GM10248 (cell line): Measurements from ENCODE around the gene STARD7.
A peak's percentile ranks its signal among the peaks of the same experiment; 100 is the strongest.
"Not testable (repeated sequence)": the region's sequence is repeated elsewhere in the genome, so short reads cannot be mapped to it uniquely, and the experiment has no call there.

ENCODE experiments used
- CTCF ChIA-PET: fragments of 300-600 bp; sonication (Branson Sonifier 250); formaldehyde crosslinking; extraction: SDS; loops from one replicate; lab custom pipeline; 2021; ENCODE audit warnings: antibody characterized with exemption; lab: Yijun Ruan, JAX
- POLR2A ChIA-PET: fragments of 350-650 bp; sonication (Branson Sonifier 250); formaldehyde crosslinking; extraction: SDS; loops from one replicate; lab custom pipeline; 2020; ENCODE audit warnings: antibody characterized with exemption; lab: Yijun Ruan, JAX
- DNase-seq: peaks from one replicate; pipeline ENCODE4 v3.0.0; 2012; ENCODE audit errors: extremely low spot score
- TF ChIP-seq, protein P1 (sequence below): IDR thresholded peaks from 2 replicates; pipeline ENCODE4 v1.5.1; 2012; ENCODE audit warnings: mild to moderate bottlenecking, low read depth; ENCODE audit errors: extremely low read depth, missing control alignments, control extremely low read depth

The STARD7 gene, protein sequence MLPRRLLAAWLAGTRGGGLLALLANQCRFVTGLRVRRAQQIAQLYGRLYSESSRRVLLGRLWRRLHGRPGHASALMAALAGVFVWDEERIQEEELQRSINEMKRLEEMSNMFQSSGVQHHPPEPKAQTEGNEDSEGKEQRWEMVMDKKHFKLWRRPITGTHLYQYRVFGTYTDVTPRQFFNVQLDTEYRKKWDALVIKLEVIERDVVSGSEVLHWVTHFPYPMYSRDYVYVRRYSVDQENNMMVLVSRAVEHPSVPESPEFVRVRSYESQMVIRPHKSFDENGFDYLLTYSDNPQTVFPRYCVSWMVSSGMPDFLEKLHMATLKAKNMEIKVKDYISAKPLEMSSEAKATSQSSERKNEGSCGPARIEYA

DNA sequence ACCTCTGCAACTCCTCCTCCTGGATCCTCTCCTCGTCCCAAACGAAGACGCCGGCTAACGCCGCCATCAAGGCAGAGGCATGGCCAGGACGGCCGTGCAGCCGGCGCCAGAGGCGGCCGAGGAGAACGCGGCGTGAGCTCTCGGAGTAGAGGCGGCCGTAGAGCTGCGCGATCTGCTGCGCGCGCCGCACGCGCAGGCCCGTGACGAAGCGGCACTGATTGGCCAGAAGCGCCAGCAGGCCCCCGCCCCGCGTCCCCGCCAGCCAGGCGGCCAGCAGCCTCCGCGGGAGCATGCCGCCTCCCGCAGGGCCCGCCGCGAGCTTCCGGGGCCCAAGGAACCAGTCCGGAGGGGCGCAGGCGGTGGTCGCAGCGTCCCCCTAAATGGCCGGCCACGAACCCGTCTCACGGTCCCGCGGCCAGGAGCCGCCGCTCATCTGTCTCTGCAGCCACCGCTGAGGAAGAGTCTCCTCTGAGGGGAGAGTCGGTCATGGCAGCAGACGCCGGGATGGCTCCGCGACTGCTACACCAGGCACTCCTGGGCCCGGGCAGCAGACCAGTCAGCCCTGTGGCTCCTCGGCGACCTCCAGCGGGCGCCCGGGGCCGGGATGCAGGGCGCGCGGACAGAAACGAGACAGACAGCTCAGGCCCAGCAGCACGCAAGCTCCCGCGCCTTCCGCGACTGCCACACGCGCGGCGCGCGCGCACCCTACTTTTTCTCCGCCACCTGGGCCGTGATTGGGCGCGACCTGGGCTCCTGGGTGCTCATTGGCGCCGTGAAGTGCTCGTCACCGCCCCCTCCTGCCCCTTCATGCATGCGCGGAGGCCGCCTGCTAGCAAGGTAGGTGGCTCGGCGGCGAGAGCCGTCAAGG is at the start of gene STARD7:
Gene STARD7, minus strand, starts transcription at position 685 of the 868 bp plus-strand sequence. Its CDS starts 393 bp downstream, at position 292.
- TF ChIP-seq, protein P1, sequence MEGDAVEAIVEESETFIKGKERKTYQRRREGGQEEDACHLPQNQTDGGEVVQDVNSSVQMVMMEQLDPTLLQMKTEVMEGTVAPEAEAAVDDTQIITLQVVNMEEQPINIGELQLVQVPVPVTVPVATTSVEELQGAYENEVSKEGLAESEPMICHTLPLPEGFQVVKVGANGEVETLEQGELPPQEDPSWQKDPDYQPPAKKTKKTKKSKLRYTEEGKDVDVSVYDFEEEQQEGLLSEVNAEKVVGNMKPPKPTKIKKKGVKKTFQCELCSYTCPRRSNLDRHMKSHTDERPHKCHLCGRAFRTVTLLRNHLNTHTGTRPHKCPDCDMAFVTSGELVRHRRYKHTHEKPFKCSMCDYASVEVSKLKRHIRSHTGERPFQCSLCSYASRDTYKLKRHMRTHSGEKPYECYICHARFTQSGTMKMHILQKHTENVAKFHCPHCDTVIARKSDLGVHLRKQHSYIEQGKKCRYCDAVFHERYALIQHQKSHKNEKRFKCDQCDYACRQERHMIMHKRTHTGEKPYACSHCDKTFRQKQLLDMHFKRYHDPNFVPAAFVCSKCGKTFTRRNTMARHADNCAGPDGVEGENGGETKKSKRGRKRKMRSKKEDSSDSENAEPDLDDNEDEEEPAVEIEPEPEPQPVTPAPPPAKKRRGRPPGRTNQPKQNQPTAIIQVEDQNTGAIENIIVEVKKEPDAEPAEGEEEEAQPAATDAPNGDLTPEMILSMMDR, result no peak
- ChIA-PET CTCF (interaction anchor here (0.9 to 3.3 kb wide), 19 partner anchors 8 to 301 kb away, joined by 3 to 19 read pairs (median 3); partner anchors contain the start of gene ASTL), POLR2A (interaction anchor here (0.6 to 2.4 kb wide), 10 partner anchors 9 to 255 kb away, joined by 3 to 10 read pairs (median 4); partner anchors contain the start of genes ASTL and DUSP2)
- DNase-seq, result peak; percentile 98

DNA sequence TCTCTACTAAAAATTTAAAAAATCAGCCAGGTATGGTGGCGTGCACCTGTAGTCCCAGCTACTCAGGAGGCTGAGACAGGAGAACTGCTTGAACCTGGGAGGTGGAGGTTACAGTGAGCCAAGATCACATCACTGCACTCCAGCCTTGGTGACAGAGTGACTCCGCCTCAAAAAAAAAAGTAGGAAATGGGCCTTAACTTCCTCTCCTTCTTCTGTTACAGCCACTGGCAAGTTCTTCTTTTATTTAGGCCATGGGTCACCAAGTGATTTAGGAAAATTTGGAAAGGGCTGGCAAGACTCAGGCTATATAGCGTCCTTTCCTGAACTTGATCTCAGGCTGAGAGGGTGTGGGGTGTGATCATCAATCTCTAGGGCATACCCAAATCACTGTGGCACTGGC is 49.1 kb upstream of the STARD7 start:
- DNase-seq, POLR2A ChIA-PET: not testable (repeated sequence)
- CTCF ChIA-PET, result interaction anchor here (1.7 to 2.1 kb wide), 2 partner anchors 18 to 120 kb away, joined by 3 to 10 read pairs; partner anchors contain the start of gene ASTL

DNA sequence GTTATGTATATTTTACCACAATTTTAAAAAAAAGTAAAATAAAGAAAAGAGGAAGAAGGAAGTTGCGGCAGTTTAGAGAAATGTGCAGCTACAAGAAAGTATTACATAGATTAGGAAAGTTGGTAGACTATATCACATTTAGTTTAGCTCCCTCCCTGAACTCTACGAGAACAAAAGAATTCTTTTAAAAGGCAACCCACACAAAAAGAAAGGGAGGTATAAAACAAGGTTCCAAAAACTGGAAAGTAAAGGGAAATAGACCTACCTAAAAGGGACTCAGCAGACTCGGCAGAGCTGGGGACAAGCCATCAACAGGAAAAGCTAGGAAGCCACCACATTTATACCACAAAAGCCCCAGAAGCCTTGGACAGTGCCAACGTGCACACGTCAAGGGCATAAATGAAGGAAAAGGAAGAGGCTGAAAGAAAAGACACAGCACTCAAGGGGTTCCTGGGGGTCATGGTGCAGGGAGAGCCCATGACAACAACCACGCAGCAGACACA is 48.0 kb upstream of the STARD7 start:
- no peak for DNase-seq
- POLR2A ChIA-PET, result interaction anchor here (0.7 to 1.2 kb wide), 2 partner anchors 9 to 114 kb away, joined by 3 to 4 read pairs; partner anchors contain the start of gene CIAO1
- CTCF ChIA-PET, result interaction anchor here (0.8 to 2.1 kb wide), 7 partner anchors 8 to 119 kb away, joined by 3 to 10 read pairs (median 5); partner anchors contain the start of gene ASTL
- TF ChIP-seq, protein P1, result no peak

DNA sequence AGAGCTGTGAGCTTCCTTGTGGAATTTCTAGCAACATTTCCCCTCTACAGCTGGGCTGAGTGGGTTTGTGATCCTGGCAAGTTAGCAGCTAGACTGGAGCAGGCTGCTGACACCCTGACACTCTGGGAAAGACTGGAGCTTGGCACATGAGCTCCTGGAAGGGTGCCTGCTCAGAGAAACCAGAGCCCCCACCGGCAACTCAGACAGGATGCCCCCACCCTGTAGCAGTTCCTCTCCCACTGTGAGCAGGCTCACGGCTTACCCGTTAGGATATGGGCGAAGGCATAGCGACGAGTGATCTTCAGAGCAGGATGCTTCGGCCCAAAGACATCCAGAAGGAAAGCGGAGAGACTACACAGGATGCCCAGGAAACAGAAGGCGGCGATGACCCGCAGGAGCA is 45.9 kb upstream of the STARD7 start:
- POLR2A ChIA-PET, result no interaction called here
- TF ChIP-seq, protein P1, result no peak
- CTCF ChIA-PET, result interaction anchor here (1.0 to 2.2 kb wide), 6 partner anchors 10 to 136 kb away, joined by 3 to 18 read pairs (median 6); partner anchors contain the start of genes CIAO1 and TMEM127
- no peak for DNase-seq

DNA sequence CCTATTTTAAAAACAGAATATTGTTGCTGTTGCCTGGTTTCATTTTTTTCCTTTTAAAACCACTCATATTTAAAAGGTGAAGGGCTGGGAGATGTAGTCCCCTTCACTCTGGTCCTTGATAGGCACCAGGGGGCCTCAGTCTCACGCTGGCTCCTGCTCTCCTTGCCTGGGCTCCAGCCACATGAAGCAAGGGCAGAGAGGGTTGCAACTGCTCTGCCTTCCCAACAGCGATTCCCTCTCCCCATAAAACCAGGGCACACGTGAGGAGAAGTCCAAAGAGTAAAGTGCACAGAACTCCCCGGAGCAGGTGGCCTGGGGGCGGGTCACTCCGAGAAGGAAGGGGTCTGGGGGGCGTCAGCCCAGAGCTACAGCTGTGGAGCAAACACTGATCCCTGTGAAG is 44.4 kb upstream of the STARD7 start:
- DNase-seq, result no peak
- CTCF ChIA-PET, result interaction anchor here (2.2 kb wide), 1 partner anchor 12 kb away, joined by 18 read pairs; the partner anchor contains the start of genes CIAO1 and TMEM127
- POLR2A ChIA-PET, result no interaction called here
- TF ChIP-seq, protein P1, result no peak

DNA sequence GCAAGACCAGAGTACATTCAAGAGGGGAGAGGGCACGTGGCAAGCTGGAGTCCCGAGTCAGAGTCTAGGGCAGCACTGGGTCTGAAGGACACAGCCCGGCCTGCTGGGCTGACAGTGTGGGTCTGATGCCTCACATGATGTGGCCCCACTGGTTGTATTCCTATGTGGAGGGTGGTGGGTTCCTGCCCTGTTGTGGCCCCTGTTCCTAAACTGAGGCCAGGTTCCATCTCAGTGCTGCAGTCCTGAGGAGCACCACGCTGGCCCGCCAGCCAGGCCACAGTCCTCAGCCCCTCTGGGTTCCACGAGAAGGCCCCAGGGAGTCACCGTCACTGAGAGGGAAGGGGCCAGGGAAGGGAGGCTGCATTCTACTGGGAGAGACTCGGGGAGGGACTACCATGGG is 43.9 kb upstream of the STARD7 start:
- CTCF ChIA-PET, result no interaction called here
- no peak for DNase-seq
- POLR2A ChIA-PET, result interaction anchor here (0.7 kb wide), 1 partner anchor 51 kb away, joined by 3 read pairs; no protein-coding TSS in a partner anchor
- TF ChIP-seq, protein P1, result no peak
